GM21360 (cell line): Measurements from ENCODE around the gene LRMDA.
"Not testable (repeated sequence)": the region's sequence is repeated elsewhere in the genome, so short reads cannot be mapped to it uniquely, and the experiment has no call there.

Experiments used
- ATAC-seq: cut with Tn5 transposase; IDR thresholded peaks from one replicate; pipeline ENCODE4 v1.9.1; 2021; ENCODE audit warnings: mild to moderate bottlenecking, moderate library complexity; ENCODE audit not compliant: unreplicated experiment

The LRMDA gene

DNA sequence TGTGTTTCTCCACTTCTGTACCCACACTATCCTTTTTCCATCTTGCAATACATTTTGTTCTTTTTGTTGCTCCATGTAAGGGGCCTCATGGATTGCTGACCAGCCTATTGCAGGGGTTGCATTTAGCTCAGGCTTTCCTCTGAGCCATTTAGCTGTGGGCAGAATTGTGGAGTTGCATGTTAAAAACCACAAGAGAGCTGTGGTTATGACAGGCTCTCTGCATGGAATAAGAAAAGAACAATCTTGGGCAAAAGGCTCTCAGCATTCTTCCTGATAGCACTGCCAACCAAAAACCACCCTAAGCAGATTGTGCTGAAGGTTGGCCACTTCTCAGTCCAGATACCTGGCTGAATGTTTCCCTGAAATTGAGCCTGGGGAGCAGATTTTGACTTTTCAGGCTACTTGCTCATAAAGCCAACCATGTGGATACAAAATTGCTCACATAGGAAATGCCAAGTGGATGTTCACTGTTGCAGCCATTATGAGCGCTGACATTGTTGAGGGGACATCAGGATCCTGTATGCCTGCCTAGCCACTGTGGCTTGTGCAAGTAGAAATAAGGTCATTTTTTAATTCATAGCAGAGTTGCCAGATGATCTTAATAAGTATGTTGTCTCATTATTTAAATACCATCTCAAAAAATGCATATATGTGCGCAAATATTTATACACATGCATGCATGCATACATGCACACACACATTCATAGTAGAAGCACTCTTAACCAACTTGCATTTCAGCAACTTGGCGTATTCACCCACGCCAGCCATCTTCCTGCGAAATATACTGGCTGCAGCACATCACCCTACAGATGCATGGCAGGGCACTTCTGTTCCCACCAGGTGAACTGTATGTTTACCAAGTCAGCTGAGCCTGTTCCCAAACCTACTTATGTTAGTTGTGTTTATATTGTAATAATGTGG, 695.4 kb downstream of the LRMDA start:
- ATAC-seq = no peak

DNA sequence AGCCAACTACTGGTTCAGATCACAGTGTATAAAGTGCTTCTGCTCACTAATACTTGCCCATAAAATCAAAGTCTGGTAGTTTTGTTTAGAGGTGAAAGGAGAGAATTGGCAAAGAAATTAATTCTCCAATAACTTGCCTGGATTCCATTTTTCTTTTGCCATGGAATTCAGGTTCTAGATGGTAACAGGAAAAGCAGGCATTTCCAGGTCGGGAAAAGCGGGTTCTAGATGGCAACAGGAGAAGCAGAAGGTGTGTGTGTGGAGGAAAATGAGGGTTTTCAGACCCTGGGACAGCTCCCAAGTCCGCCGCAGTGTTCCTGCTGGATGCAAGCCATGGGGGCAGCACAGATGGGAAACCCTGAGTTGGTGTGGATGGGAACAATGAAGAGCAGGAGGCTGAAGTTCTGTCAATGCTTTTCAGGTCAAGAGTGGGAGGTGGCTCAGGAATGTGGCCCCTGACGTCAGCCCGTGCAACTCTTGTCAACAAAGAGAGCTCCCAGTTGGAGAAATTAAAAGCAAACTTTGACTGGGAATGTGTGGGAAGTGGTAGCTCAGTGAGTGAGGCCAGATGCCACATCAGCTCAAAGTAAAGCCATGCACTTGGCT, 696.7 kb downstream of the LRMDA start:
- no peak for ATAC-seq

DNA sequence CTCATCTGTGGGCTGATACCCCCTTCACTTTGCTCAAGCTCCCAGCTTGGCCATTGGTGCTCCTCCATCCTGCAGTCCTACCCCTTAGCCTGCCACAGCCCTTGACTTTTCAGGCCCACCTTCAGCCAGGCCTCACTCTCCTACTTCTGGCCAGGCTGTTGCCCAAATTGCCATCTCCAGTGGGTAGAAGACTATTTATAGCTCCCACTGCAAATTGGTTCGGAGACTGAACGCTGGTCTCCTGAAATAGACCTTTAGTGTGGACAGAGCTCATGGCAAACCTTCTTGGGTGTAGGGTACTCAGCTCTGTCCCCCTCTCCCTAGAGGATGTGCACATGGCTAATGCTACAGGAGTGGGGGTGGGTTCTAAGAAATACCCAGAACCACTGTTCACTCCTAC, 697.8 kb downstream of the LRMDA start:
- ATAC-seq = no peak

DNA sequence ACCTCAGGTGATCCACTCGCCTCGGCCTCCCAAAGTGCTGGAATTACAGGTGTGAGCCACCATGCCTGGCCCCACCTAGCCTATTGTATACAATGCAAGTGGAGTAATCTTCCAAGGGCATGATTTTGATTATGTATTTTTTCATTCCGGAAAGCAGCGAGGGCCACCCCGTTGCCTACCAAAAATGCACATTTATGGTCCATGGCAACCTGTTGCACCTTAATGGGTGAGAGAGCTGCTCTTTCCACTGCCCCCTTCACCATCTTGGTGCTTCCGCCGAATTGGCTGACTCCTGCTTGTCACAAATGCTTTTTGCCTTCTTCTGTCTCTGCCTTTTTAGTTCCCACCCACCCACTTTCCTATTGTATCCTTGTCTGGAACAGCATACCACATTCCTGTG, 699.5 kb downstream of the LRMDA start:
- no peak for ATAC-seq

DNA sequence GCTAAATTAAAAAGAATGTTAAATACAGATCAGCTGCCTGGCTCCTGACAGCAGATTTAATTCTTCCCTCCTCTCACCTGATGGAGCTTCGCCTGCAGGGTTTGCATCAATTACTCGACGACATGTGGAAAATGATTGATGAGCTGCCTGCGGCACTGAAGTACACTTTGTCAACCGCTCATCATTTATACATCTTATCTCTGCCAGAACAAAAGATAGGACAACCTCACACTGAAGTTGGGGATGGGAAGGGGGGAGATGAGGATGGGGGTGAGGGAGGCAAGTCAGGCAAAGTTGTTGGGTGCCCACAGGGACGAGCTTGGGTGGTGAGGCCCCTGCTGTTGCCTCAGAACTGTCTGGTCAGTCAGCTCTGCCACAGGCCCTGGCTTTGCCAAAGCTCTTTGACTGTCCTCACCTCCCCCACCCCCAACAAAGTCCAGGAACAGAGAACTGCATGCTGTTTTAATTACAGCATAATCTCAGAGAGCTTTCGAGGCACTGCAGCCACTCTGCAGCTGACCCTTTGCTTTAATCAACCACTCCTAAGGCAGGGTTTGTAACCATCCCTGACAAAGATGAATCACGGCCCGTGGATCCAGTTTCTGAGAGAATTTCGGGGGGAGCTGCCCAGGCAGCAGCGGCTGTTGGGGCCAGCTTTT, 702.3 kb downstream of the LRMDA start:
- ATAC-seq = no peak

DNA sequence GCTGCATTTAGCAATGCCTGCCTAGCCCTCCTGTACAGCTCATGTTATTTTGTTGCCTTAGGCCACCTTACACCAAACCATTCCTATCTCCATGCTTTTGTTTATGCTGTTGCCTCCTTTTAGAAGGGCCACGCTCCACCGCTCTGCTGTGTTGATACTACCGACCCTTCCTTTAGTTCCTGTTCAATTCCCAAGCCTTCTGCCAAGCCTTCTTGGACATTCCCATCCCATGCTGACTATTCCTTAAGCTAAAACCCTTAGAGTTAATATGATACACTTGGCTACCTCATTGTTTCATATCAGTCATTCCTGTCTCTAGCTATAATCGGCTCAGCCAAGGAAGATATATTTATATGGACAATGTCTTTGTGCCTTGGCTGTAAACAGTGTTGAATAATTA, 705.5 kb downstream of the LRMDA start:
- no peak for ATAC-seq

DNA sequence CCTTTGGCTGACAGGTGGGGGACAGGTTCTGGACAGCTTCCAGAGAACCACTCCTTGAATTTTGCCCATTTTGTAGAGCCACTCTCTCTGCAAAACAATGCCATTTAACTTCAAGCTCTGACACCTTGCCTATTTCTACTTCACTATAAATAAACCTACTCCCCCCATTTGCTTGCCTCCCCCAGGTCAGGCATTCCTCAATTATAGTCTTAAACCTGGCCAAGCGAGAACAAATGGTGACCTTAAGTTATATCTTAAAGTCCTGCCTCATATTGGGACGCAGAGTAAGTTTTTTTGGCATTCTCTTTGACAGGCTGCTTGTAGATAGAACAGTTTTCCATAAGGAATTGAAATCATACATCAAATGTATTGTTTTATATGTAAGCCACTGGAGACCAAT, 706.9 kb downstream of the LRMDA start:
- no peak for ATAC-seq

DNA sequence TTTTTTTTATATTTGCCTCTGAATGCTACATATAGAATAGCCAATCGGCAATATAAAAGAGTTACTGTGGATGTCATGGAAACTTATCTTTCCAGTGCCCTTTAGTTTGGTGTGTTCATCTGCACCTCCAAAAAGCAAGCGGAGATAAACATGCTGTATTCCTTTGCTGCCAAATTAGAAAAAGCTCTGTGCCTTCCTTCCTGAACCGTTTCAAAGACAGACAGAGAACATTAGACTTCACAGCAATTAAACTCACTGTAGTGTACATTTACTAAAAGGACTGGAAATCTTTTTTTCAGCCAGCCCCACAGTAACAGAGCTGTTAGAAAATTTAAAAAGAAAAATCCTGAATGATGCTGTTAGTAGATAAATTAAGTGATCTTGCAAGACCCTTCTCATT, 707.5 kb downstream of the LRMDA start:
- ATAC-seq = no peak

DNA sequence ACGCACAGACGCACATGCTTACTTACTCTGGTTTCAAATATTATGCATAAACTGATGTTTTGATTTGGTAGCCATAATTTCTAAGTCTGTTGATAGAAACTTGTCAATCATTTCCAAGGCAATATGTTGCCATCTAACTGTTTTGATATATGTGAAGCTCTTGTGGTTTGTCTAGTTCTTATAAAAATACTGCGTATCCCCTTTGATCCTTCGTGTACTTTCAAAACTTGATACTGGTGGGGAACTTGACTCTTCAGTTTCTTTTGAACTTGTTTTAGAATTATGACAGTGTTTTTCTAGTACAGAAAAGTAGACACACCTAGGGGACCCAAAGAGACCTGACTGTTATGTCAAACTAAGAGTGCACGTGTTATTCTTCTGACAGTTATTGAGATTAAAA, 708.0 kb downstream of the LRMDA start:
- no peak for ATAC-seq

DNA sequence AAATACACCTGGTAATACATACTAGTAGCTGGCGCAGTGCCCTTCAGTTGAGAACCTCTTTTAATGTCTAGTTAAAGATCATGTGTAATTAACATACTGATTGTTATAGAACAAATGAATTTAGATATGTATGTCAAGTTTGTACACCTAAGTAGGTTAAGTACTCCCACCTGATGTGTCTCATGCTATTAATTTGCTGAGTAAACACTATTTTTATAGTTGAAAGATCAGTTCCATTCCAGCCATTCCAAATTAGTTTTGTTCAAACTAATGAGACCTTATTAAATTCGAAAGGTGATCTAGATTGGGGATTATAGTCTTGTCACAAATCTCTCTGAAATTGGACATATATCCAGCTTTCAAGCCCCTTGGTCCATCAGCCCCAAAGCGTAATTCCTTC, 710.0 kb downstream of the LRMDA start:
- ATAC-seq = no peak

DNA sequence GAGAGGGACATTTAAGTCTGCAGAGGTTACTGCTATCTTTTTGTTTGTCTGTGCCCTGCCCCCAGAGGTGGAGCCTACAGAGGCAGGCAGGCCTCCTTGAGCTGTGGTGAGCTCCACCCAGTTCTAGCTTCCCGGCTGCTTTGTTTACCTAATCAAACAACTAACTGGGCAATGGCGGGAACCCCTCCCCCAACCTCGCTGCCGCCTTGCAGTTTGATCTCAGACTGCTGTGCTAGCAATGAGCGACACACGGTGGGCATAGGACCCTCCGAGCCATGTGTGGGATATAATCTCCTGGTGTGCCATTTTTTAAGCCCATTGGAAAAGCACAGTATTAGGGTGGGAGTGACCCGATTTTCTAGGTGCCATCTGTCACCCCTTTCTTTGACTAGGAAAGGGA, 716.8 kb downstream of the LRMDA start:
- ATAC-seq = not testable (repeated sequence)

DNA sequence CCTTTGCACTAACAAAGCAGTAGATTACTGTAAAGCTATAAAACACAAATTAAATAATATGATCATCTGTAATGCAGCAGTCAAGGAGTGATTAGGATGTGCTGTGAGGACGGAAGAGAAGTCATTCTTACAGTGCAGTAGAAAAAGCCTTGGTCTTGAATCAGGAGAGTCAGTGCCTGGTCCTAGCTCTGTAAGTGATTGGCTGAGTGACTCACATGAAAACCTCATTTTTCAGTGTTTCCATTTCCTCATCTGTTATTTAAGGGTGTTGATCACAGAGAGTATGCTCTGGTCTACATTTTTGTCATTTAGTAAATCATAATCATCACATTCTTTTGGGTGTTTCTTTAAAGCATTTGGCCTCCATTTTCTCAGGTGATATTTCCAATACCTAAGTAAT, 717.8 kb downstream of the LRMDA start:
- ATAC-seq = no peak

DNA sequence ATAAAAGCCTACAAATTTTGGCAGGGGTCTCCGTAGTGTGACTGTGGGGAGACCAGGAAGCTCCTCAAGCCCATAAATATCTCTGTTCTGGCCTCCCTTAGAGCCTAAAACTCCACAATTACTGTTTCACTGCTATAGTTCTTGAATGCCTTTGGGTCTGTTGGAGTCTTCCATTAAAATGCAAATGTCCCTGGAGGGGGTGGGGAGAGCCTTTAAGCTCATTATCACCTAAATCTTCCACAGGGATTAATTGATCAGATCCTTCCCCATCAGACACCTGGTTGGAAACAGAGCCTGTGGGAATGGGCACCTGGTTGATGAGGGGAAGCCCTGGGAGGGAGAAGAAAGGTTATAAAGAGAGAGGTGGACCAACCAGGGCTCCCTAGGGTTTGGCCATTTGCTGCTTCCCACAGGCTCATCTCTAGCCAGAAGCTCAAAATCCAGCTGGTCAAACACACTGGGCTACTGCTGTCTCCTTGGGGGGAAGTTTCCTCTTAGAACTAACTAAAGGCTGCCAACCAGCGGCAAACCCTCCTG, 718.2 kb downstream of the LRMDA start:
- no peak for ATAC-seq

DNA sequence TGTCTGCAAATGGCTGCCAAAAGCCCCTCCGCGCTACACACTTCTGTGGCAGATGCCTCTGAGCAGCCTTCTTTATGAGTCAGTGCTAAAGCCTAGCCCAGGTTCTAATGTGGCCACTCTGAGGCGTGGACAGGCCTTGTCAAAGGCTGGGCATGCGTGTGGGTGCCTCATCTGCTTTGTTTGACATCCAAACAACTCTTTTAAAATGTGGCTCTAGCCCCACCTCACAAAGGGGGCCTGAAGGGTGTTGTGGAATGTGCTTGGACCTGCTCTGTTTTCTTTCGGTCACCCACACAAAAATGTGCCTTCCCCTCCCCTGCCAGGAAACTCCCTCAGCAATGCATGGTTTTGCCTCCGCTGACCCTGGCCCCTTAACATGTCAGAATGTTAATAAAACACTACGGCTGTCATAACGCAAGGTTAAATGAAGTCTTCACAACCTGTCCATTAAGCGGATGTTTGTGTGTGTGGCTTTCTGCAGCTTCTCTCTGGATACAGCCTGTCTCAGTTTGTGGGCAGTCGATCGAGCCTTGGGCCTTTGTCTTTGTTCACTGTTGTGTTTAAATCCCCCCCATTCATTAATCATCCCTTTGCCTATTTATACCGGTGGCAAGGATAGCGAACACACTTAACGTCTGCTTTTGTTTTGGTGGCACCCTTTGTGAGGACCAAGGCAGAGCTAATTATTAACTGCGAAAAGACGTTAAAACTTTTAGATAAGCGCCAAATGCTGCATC, 718.9 kb downstream of the LRMDA start:
- ATAC-seq = no peak

DNA sequence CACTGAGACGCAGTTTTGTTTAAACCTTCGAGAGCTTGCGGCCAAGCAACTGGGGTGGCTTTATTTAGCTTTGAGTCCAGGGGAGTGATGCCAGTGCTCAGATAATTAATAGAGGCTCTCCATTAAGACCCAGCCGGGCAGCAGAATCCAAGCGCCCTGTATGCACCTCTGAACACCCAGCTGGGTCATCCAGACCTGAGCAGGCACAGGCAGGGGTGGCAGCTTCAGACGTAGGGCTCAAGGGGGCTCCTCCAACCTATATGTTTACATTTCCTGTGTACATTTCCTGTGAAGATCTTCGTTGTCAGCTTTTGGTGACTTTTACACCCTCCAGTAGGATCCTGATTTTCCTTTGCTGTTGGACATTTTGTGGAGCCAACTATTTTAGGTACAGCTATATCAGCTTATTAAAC, 719.5 kb downstream of the LRMDA start:
- ATAC-seq = no peak

DNA sequence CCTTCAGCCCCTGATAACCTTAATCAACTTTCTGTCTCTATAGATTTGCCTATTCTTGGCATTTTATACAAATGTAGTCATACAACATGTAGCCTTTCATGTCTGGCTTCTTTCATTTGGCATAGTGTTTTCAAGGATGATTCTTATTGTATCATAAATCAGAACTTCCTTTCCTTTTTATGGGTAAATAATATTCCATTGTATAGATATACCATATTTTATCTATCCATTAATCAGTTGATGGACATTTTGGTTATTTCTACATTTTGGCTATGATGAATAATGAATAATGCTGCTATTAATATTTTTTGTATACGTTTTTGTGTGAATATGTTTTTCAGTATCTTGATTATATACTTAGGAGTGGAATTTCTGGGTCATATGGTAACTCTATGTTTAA, 720.8 kb downstream of the LRMDA start:
- no peak for ATAC-seq

DNA sequence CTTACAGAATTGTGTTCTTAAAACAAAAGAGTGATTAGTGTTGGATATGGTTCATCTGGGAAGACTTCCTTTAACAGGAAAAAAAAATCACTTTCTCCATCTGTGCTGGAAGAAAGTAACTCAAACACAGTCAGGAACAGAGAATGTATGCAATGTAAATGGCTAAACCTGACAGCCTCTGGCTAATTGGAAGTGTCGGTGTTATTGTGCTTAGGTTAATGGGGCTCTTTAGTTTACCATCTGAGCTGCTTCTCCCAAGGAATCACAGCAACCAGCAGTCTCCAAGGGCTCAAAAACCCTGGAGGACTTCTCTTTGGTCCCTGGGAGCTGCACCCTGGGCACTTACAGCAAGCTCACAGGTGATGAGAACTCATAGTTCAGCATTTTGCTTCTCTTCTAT, 724.5 kb downstream of the LRMDA start:
- ATAC-seq = no peak

DNA sequence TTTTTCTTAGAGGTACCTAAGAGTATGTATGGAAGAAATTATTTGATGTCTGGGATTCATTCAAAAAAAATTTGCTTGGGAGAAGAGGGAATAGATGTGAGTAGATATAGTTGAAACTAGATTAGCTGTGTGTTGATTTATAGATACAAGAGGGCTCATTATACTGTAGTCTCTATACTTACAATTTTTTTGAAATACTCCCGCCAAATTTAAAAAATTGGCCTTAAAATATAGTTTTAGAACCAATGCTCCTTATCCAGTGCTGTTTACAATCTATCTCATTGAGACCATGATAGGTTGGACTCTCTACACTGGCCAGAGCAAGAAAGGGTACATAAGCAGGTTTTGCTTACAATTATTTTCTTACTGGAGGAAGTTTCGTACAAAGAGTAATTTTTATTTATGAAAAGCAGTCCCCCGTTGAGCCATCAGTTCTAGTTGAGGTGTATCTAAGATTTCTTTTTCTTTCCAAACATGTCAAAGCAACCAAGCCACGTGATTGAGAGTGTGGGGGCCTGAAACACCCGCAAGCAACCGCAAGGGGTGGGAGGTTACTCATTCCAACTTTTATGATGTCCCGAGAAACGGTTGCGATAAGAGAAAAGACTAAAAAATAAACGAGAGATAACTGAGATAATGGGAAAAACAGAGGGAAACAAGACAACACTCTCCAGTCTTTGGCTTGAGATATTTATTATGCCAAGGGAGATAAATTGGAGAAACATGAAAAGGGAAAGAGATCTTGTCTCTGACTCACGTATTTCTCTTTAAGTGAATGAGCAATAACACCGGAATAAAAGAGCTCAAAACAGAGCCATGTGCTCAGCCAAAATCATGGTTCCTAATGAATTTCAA, 729.2 kb downstream of the LRMDA start:
- no peak for ATAC-seq

DNA sequence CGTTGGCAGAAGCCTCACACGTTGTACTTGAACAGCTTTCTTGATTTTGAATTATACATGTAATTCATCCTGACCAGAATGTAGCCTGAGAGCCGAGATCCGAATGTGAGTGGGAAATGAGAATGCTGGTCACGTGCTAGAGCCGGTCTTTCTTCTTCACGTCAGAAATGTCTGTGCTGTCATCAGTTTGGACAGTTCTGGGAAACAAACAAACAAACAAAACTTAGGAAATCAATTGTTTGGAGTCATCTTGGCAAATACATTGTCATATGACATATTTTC, 729.8 kb downstream of the LRMDA start:
- no peak for ATAC-seq

DNA sequence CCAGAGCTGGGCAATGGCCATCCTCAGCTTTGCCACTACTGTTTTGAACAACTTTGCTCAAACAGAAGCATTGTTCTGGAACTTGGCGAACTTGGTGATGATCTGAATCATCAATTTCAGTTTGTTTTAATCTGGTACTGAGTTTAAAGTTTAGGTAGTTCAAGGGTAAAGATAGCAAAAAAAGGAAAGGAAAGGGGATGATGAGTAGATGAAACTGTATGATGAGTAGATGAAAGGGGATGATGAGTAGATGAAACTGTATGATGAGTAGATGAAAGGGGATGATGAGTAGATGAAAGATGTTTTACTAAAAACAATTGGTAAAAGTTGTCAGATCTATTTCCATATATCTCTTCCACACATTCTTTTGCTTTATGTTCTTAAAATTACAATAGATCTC, 737.0 kb downstream of the LRMDA start:
- no peak for ATAC-seq
